Measurements from ENCODE around the gene COL18A1. TPM values are rescaled to one million over a fixed set of nuclear protein-coding genes. Genes with fewer than 3 reads are reported as not detected.

The COL18A1 gene
- total RNA-seq, 6 experiments from 2014 or later: 39.8 to 93.5 (median 86.8) TPM

GRCh38 chr21:45371081-45371480 is 33.9 kb upstream of the COL18A1 start:
- no peak for TF ChIP-seq CTCF (IDR thresholded peaks at IDR 0.05)
- Mint-ChIP-seq H3K27ac (no peak overlapping the region), H3K4me3 (no peak overlapping the region), H3K36me3 (ENCODE audit: low read depth) (peaks cover 7% of the 10 kb centered on the region), H3K9me3 (peaks cover 6% of the 10 kb centered on the region), H3K27me3 (ENCODE audit: insufficient read depth) (no peaks in the 10 kb centered on the region), H3K4me1 (ENCODE audit: low read depth) (peaks cover 40% of the 10 kb centered on the region)
- no peak for DNase-seq

GRCh38 chr21:45371655-45372054 is 33.3 kb upstream of the COL18A1 start:
- TF ChIP-seq CTCF (IDR thresholded peaks at IDR 0.05): no peak
- Mint-ChIP-seq H3K9me3 (peaks cover 6% of the 10 kb centered on the region), H3K27ac (no peak overlapping the region), H3K36me3 (ENCODE audit: low read depth) (peaks cover 7% of the 10 kb centered on the region), H3K4me1 (ENCODE audit: low read depth) (peaks cover 34% of the 10 kb centered on the region), H3K27me3 (ENCODE audit: insufficient read depth) (no peaks in the 10 kb centered on the region), H3K4me3 (no peak overlapping the region)
- DNase-seq: no peak

GRCh38 chr21:45372732-45373355 is 32.1 kb upstream of the COL18A1 start:
- Mint-ChIP-seq H3K27me3 (ENCODE audit: insufficient read depth) (peaks cover 3% of the 10 kb centered on the region), H3K4me1 (ENCODE audit: low read depth) (peaks cover 31% of the 10 kb centered on the region), H3K27ac (peak overlapping the region; percentile 38; the same call in 1 of the 2 replicates), H3K36me3 (ENCODE audit: low read depth) (peaks cover 14% of the 10 kb centered on the region), H3K4me3 (no peak overlapping the region), H3K9me3 (peaks cover 6% of the 10 kb centered on the region)
- DNase-seq: no peak
- TF ChIP-seq CTCF (IDR thresholded peaks at IDR 0.05): no peak

GRCh38 chr21:45373991-45374816 is 30.8 kb upstream of the COL18A1 start:
- peaks cover 3% of the 10 kb centered on the region for H3K27me3 Mint-ChIP-seq (ENCODE audit: insufficient read depth)
- peaks cover 14% of the 10 kb centered on the region for H3K36me3 Mint-ChIP-seq (ENCODE audit: low read depth)
- DNase-seq: no peak
- H3K9me3 Mint-ChIP-seq: peaks cover 6% of the 10 kb centered on the region
- H3K27ac Mint-ChIP-seq: no peak overlapping the region
- H3K4me3 Mint-ChIP-seq: no peak overlapping the region
- no peak for TF ChIP-seq CTCF (IDR thresholded peaks at IDR 0.05)
- peaks cover 40% of the 10 kb centered on the region for H3K4me1 Mint-ChIP-seq (ENCODE audit: low read depth)

DNA sequence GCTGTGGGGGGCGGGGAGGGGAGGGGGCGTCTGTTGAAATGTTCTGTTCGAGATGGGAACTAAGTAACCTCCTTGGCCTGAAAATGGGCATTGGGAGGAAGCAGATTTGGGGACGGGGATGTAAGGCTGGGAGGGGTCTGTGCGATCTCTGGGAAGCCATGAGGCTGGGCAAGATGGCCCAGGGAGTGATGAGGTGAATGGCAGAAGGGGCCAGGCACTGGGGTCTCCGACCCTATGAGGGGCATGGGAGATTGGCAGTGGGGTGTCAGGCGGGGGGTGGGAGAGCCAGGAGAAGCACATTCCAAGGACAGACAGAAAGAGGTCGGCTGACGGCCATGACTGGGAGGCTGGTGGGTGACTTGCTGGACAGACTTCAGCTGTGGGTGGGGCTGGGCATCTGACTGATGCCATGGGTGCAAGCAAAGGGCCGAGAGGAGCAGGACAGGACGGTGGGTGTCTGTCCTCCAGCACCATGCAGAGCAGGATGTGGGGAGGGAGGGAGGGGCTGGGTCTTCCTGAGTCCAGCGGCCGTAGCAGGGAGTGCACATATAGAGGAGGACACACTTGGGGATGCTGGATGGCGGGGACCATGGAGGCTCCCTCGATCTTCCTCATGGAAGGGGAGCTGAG is 30.0 kb upstream of the COL18A1 start:
- Mint-ChIP-seq H3K9me3 (peaks cover 6% of the 10 kb centered on the region), H3K4me1 (ENCODE audit: low read depth) (peaks cover 46% of the 10 kb centered on the region), H3K27me3 (ENCODE audit: insufficient read depth) (peaks cover 3% of the 10 kb centered on the region), H3K36me3 (ENCODE audit: low read depth) (peaks cover 14% of the 10 kb centered on the region), H3K27ac (no peak overlapping the region), H3K4me3 (no peak overlapping the region)
- DNase-seq: no peak
- TF ChIP-seq CTCF (IDR thresholded peaks at IDR 0.05): no peak
